Activated CD4-positive, alpha-beta T cell treated with anti-CD3 and anti-CD28 coated beads for 1 hour (primary cell): ENCODE results near the gene NPAS1.

ENCODE experiments used
- DNase-seq: peaks from one replicate; pipeline ENCODE4 v3.0.0-alpha.2; 2020

Gene NPAS1

GRCh38 chr19:47089767-47090350, 70.2 kb downstream of the NPAS1 start:
- no peak for DNase-seq

GRCh38 chr19:47093254-47093653, 73.6 kb downstream of the NPAS1 start:
- DNase-seq = no peak

- no peak for DNase-seq
Measured at GRCh38 chr19:47093841-47094240, 74.2 kb downstream of the NPAS1 start.

- DNase-seq = no peak
Measured at GRCh38 chr19:47094557-47095475, 75.2 kb downstream of the NPAS1 start.
